Cardiac fibroblast (primary cell): Measurements from ENCODE around the gene FCHSD2.

Source experiments
- DNase-seq, 2 donors: peaks; one replicate each; pipeline versions ENCODE4 v3.0.0 to v3.0.0-alpha.2; 2010; ENCODE audit warnings: low read depth in 2 of 2
- H3K4me3 ChIP-seq, 2 donors: replicated peaks in 1 of 2; 1 replicate in 1 of 2; 2 replicates in 1 of 2; pipeline ENCODE4 v1.5.1; 2011; ENCODE audit warnings: low read depth in 2 of 2, low read length in 2 of 2, mild to moderate bottlenecking in 2 of 2, moderate library complexity in 1 of 2
- TF ChIP-seq, protein P1 (sequence below): IDR thresholded peaks from one replicate; pipeline ENCODE4 v1.5.1; 2011; ENCODE audit warnings: low read depth, mild to moderate bottlenecking, low read length, inconsistent platforms

FCHSD2 gene

DNA sequence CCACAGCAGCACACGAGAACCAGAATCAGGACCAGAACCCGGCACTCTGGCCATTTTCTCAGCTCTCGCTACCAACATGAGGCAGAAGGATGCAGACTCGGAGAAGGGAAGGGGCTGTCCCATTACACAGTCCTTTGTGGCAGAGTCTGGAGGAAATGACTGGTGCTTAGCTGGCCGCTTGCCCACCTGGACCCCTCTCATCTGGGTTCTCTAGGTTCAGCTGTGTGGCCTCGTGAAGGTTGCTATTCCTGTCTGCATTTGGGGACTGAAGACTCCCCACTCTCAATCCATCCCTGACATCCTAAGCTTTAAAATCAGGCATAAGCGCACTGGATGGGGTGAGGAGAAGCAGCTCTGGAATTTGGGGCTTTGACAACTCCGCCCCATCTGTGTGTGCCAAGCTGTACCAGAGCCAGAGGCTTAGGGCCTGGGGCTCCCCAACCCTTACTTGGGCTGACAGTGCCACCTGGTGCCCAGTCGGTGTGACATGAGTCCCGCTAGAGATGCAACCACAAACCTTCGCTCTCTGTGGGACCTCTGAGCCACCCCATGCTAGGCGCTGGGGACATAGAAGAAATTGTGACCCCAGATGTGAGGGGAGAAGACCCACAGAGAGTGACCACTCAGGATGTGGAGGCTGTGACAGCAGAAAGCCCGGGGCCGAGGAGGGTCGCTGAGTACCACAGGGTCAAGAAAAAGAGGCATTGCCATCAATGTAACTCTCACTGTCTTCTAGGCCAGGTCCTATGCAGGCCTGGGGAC lies 35.8 kb upstream of the FCHSD2 start:
- TF ChIP-seq, protein P1, sequence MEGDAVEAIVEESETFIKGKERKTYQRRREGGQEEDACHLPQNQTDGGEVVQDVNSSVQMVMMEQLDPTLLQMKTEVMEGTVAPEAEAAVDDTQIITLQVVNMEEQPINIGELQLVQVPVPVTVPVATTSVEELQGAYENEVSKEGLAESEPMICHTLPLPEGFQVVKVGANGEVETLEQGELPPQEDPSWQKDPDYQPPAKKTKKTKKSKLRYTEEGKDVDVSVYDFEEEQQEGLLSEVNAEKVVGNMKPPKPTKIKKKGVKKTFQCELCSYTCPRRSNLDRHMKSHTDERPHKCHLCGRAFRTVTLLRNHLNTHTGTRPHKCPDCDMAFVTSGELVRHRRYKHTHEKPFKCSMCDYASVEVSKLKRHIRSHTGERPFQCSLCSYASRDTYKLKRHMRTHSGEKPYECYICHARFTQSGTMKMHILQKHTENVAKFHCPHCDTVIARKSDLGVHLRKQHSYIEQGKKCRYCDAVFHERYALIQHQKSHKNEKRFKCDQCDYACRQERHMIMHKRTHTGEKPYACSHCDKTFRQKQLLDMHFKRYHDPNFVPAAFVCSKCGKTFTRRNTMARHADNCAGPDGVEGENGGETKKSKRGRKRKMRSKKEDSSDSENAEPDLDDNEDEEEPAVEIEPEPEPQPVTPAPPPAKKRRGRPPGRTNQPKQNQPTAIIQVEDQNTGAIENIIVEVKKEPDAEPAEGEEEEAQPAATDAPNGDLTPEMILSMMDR, result peak; percentile 76
- H3K4me3 ChIP-seq, result no peak overlapping the region
- DNase-seq, result peak; percentile 89 to 94

DNA sequence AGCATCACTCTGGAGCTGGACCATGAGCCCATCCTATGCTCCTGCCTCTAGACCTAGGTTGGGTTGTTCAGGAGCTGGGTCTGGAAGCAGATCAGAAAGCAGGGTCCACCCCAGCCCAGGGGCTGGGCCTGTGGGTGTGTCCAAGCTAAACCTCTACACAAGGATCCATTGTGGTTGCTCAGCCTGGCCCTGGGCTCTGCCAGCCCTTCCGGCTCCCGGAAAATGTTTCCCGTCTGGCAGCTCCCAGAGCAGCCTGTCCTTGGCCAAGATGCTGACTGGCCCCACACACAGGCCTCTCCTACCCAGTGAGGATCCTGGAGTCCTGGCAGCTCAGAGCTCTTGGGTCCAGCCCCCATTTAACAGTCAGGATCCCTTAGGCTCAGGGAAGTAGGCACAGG lies 35.3 kb upstream of the FCHSD2 start:
- TF ChIP-seq, protein P1, result no peak
- H3K4me3 ChIP-seq, result no peak overlapping the region
- DNase-seq, result peak in 1 of 2 donors; percentile 71

DNA sequence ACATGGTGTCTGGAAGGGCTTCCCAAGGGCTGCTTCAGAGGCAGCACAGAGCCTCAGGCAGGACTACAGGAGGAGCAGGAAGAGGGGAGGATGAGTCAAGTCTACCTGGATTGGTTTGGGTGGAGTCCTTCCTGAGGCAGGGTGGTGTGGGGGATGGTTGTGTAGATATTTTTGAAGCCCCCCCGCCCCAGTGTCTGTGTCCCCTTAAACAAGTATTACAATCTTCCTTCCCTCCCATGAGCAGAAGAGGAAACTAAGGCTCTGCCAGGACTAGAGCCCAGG lies 34.7 kb upstream of the FCHSD2 start:
- TF ChIP-seq, protein P1, result no peak
- no peak overlapping the region for H3K4me3 ChIP-seq

DNA sequence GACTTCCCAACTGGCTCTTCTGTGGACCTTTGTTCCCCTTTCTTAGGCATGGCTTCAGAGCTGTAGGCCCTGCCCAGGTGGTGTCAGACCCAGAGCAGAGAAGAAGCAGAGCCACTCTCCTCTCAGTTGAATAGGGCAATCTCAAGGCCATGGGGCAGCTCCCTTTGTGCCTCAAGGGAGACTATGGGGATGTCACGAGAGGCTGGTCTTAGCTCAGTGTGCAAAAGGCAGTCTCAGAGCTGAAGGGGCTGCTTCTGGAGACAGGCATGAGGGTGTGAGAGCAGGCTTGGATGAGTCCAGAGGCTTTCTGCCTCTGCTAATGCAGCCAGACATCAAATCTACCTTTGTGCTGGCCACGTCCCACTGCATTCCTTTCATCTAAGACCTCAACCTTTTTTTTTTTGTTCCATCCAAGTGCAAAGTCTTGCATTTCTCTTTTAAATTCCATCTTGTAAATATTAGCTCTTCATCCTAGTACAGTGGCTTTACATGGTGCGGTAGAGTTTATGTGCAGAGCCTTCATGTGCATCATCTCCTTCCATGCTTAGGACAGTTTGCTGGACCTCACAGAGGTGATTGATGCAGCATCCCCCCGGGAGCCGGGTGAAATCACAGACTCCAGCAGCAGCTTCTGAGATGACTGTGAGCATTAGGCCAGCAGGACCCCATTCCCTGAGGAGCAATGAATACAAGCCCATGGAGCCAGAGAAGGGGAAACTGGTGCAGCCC lies 34.2 kb upstream of the FCHSD2 start:
- DNase-seq, result no peak
- no peak overlapping the region for H3K4me3 ChIP-seq
- TF ChIP-seq, protein P1, result no peak

More for the DNA sequence above, 34.7 kb upstream of the FCHSD2 start:
- no peak for DNase-seq

DNA sequence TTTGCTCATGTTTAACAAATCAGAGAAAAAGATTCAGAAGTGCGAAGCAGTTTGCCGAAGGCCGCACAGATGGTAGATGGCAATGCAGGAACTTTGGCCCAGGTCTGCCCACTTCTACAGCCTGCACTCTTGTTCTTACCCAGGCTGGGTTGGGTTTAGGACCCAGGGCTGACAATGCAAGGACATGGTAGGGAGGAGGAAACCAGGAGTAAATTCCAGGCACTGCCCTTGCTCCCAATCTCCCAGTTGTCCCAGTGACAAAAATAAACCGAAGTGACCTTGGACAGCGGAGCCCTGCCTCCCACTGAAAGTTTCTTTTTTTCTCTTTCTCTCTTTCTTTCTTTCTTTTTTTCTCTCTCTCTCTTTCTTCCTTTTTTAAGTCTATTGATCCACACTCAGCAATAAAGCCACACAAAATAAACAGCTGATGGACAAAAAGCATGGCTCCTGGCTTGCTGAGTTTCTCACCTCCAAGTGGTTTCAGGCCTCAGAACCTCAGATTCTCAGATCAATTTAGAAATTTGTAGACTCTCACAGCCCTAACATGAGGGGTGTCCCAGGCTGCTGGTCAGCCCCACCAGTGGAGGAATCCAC lies 33.5 kb upstream of the FCHSD2 start:
- H3K4me3 ChIP-seq, result no peak overlapping the region
- TF ChIP-seq, protein P1, result no peak
- DNase-seq, result no peak

DNA sequence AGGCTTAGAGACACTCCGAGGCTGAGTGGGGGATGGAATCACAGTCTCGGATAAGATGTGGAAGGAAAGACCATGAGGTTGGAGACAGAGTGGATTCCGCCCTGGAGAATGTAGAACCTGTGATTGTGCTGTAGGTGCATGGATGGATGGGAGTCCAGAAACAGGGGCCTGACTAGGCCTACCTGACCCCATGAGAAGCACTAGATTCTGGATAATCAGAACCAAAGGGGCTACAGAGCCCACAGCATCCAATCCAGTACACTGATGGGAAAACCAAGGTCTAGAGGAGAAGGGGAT lies 32.3 kb upstream of the FCHSD2 start:
- DNase-seq, result no peak
- H3K4me3 ChIP-seq, result no peak overlapping the region
- TF ChIP-seq, protein P1, result no peak
